NCI-H510A treated with DMSO at 0.1 percent for 48 hours (cell line): Measurements from ENCODE around the gene PXK.
"Not testable (repeated sequence)": the region's sequence is repeated elsewhere in the genome, so short reads cannot be mapped to it uniquely, and the experiment has no call there.

Source experiments
- DNase-seq: peaks from one replicate; lab custom pipeline; 2025; lab: John Stamatoyannopoulos, UW

PXK gene

GRCh38 chr3:58323529-58324390 is 8.9 kb upstream of the PXK start:
- no peak for DNase-seq

- no peak for DNase-seq
Observed at GRCh38 chr3:58324391-58325390, 8.0 kb upstream of the PXK start.

GRCh38 chr3:58325525-58325992 is 7.1 kb upstream of the PXK start:
- DNase-seq: no peak

- no peak for DNase-seq
Observed at GRCh38 chr3:58326267-58326900, 6.3 kb upstream of the PXK start.

GRCh38 chr3:58329150-58329921 is 3.4 kb upstream of the PXK start:
- no peak for DNase-seq

GRCh38 chr3:58329922-58330413 is 2.7 kb upstream of the PXK start:
- no peak for DNase-seq

GRCh38 chr3:58331593-58332152 is 1.0 kb upstream of the PXK start:
- DNase-seq: no peak

GRCh38 chr3:58333206-58334012 is 717 bp downstream of the PXK start:
- DNase-seq: peak; percentile 2

GRCh38 chr3:58334013-58334321 is 1.3 kb downstream of the PXK start:
- DNase-seq: no peak

- DNase-seq: no peak
Observed at GRCh38 chr3:58334506-58334884, 1.8 kb downstream of the PXK start.

- no peak for DNase-seq
Observed at GRCh38 chr3:58335652-58335947, 2.9 kb downstream of the PXK start.

GRCh38 chr3:58336135-58336882 is 3.6 kb downstream of the PXK start:
- no peak for DNase-seq

GRCh38 chr3:58337190-58337589 is 4.5 kb downstream of the PXK start:
- DNase-seq: no peak

- not testable (repeated sequence) for DNase-seq
Observed at GRCh38 chr3:58339146-58339545, 6.5 kb downstream of the PXK start.

GRCh38 chr3:58340594-58341244 is 8.0 kb downstream of the PXK start:
- no peak for DNase-seq

- no peak for DNase-seq
Observed at GRCh38 chr3:58341376-58341775, 8.7 kb downstream of the PXK start.

GRCh38 chr3:58342676-58343075 is 10.0 kb downstream of the PXK start:
- DNase-seq: no peak

GRCh38 chr3:58345457-58345856 is 12.8 kb downstream of the PXK start:
- DNase-seq: no peak

- DNase-seq: no peak
Observed at GRCh38 chr3:58346368-58346767, 13.7 kb downstream of the PXK start.
